Naive thymus-derived CD4-positive, alpha-beta T cell (primary cell): ENCODE data around the gene TMEM176B. TPM values are rescaled to one million over a fixed set of nuclear protein-coding genes. Genes with fewer than 3 reads are reported as not detected.

Source experiments
- ATAC-seq: fragments of 150-1000 bp; cut with Tn5 transposase; 2 replicates; pipeline ENCODE4 v1.10.0; 2021; ENCODE audit warnings: mild to moderate bottlenecking, moderate library complexity
- CTCF ChIA-PET: fragments of 350-600 bp; sonication (Branson Sonifier 250); formaldehyde crosslinking; loops from one replicate; lab custom pipeline; 2021; ENCODE audit warnings: antibody characterized with exemption; lab: Charles Lee
- POLR2A ChIA-PET: fragments of 350-600 bp; sonication (Branson Sonifier 250); formaldehyde crosslinking; loops from one replicate; lab custom pipeline; 2021; ENCODE audit warnings: antibody characterized with exemption, inconsistent platforms; lab: Charles Lee
- DNase-seq, 9 donors: peaks; one replicate each; pipeline versions ENCODE4 v3.0.0 to v3.0.0-alpha.2; 2020 to 2022; ENCODE audit warnings: mixed read lengths in 1 of 9
- H3K27ac ChIP-seq: one replicate; pipeline ENCODE4 v1.7.0; 2013; ENCODE audit warnings: mild to moderate bottlenecking, low read depth, low read length, moderate library complexity
- H3K27me3 ChIP-seq, 2 donors: one replicate each; pipeline ENCODE4 v1.7.0; 2013; ENCODE audit warnings: low read length in 2 of 2, mild to moderate bottlenecking in 2 of 2, moderate library complexity in 2 of 2; ENCODE audit not compliant: control insufficient read depth in 2 of 2, insufficient read depth in 2 of 2
- H3K36me3 ChIP-seq, 3 experiments: 1 replicate in 2 of 3; 2 replicates in 1 of 3; pipeline ENCODE4 v1.7.0; 2013; ENCODE audit warnings: low read length in 3 of 3, mild to moderate bottlenecking in 3 of 3, moderate library complexity in 1 of 3; ENCODE audit not compliant: insufficient read depth in 3 of 3, control insufficient read depth in 2 of 3
- H3K4me1 ChIP-seq, 2 donors: one replicate each; pipeline ENCODE4 v1.7.0; 2013; ENCODE audit warnings: low read length in 2 of 2, mild to moderate bottlenecking in 2 of 2, moderate library complexity in 1 of 2; ENCODE audit not compliant: control insufficient read depth in 2 of 2, insufficient read depth in 2 of 2
- H3K4me3 ChIP-seq: 2 replicates; pipeline ENCODE4 v1.7.0; 2013; ENCODE audit warnings: mild to moderate bottlenecking, low read length
- H3K9me3 ChIP-seq, 3 experiments: 1 replicate in 2 of 3; 2 replicates in 1 of 3; pipeline ENCODE4 v1.7.0; 2013; ENCODE audit warnings: low read length in 3 of 3; ENCODE audit not compliant: control insufficient read depth in 2 of 3
- H3K27ac Mint-ChIP-seq, 9 donors: one replicate each; pipeline ENCODE4 v1.8.0; 2020 to 2022; ENCODE audit warnings: mixed read lengths in 9 of 9, mild to moderate bottlenecking in 8 of 9, moderate library complexity in 5 of 9, inconsistent platforms in 2 of 9
- H3K27me3 Mint-ChIP-seq, 5 donors: one replicate each; pipeline ENCODE4 v1.8.0; 2021 to 2022; ENCODE audit warnings: mixed read lengths in 5 of 5, mild to moderate bottlenecking in 1 of 5
- H3K36me3 Mint-ChIP-seq, 5 donors: one replicate each; pipeline ENCODE4 v1.8.0; 2020 to 2022; ENCODE audit warnings: mixed read lengths in 5 of 5, mild to moderate bottlenecking in 3 of 5, inconsistent platforms in 1 of 5
- H3K4me1 Mint-ChIP-seq, 7 donors: one replicate each; pipeline ENCODE4 v1.8.0; 2020 to 2022; ENCODE audit warnings: mixed read lengths in 7 of 7, mild to moderate bottlenecking in 3 of 7, inconsistent platforms in 1 of 7
- H3K4me3 Mint-ChIP-seq, 10 donors: one replicate each; pipeline ENCODE4 v1.8.0; 2020 to 2022; ENCODE audit warnings: mild to moderate bottlenecking in 10 of 10, mixed read lengths in 10 of 10, moderate library complexity in 6 of 10, inconsistent platforms in 2 of 10
- H3K9me3 Mint-ChIP-seq, 11 donors: one replicate each; pipeline ENCODE4 v1.8.0; 2020 to 2022; ENCODE audit warnings: mixed read lengths in 11 of 11, mild to moderate bottlenecking in 4 of 11, inconsistent platforms in 1 of 11, moderate library complexity in 1 of 11
- intact Hi-C, 2 donors: fragments of 100-400 bp; cut with micrococcal nuclease; formaldehyde crosslinking; loops; one replicate each; pipeline ENCODE4 v1.15.1; 2023
- polyA plus RNA-seq, 2 donors: library from polyadenylated mRNA; unstranded; fragments of 300-500 nt; fragmentation: Illumina TruSeq; gene quantifications; one replicate each; pipeline ENCODE4 v1.2.3, GENCODE V29; 2021
- total RNA-seq, 6 experiments: library from RNA in 5 of 6; stranded (reverse) in 5 of 6; gene quantifications; 1 replicate in 5 of 6; 2 replicates in 1 of 6; pipeline ENCODE4 v1.2.3 and lab custom pipeline; 2021 to 2026

The TMEM176B gene
- total and polyA plus RNA-seq, 7 experiments from 2014 or later = 0.53 to 7.1 (median 2.4) TPM; not detected in 3

- peaks cover 1 to 56% (median 17%) of the 10 kb centered on the region in 5 donors for H3K27me3 Mint-ChIP-seq
- ChIA-PET CTCF (no interaction called here), POLR2A (no interaction called here)
Observed at GRCh38 chr7:150823484-150824126, 23.4 kb upstream of the TMEM176B start.

GRCh38 chr7:150823043-150823442 lies 22.9 kb upstream of the TMEM176B start:
- no peak for ATAC-seq
- Histone ChIP-seq H3K27me3 (no peaks in the 10 kb centered on the region), H3K4me3 (no peak overlapping the region), H3K4me1 (no peaks in the 10 kb centered on the region), H3K27ac (no peak overlapping the region), H3K9me3 (no peaks in the 10 kb centered on the region), H3K36me3 (no peaks in the 10 kb centered on the region)
- intact Hi-C loops = no loop called here
- ChIA-PET CTCF (no interaction called here), POLR2A (no interaction called here)
- H3K36me3 Mint-ChIP-seq = no peaks in the 10 kb centered on the region
- H3K9me3 Mint-ChIP-seq = peaks cover 0 to 13% (median 6%) of the 10 kb centered on the region in 11 donors
- DNase-seq = no peak
- H3K4me3 Mint-ChIP-seq = no peak overlapping the region
- H3K4me1 Mint-ChIP-seq = no peaks in the 10 kb centered on the region
- peaks cover 0 to 56% (median 14%) of the 10 kb centered on the region in 5 donors for H3K27me3 Mint-ChIP-seq
- H3K27ac Mint-ChIP-seq = no peak overlapping the region

More at GRCh38 chr7:150823484-150824126, 23.4 kb upstream of the TMEM176B start:
- no peaks in the 10 kb centered on the region for H3K36me3 Mint-ChIP-seq
- DNase-seq (no peak), ATAC-seq (no peak)
- Histone ChIP-seq H3K36me3 (no peaks in the 10 kb centered on the region), H3K27me3 (no peaks in the 10 kb centered on the region), H3K9me3 (no peaks in the 10 kb centered on the region), H3K4me3 (no peak overlapping the region), H3K27ac (no peak overlapping the region), H3K4me1 (no peaks in the 10 kb centered on the region)
- H3K4me1 Mint-ChIP-seq = no peaks in the 10 kb centered on the region
- intact Hi-C loops = no loop called here
- H3K4me3 Mint-ChIP-seq = no peak overlapping the region
- peaks cover 0 to 13% (median 6%) of the 10 kb centered on the region in 11 donors for H3K9me3 Mint-ChIP-seq
- no peak overlapping the region for H3K27ac Mint-ChIP-seq

- CTCF ChIA-PET = no interaction called here
- Mint-ChIP-seq H3K36me3 (peaks cover 0 to 4% (median 2%) of the 10 kb centered on the region in 5 donors), H3K27ac (no peak overlapping the region), H3K9me3 (peaks cover 2 to 28% (median 10%) of the 10 kb centered on the region in 11 donors), H3K4me3 (no peak overlapping the region), H3K27me3 (peaks cover 12 to 54% (median 24%) of the 10 kb centered on the region in 5 donors), H3K4me1 (no peaks in the 10 kb centered on the region)
- H3K27ac ChIP-seq = no peak overlapping the region
- no peaks in the 10 kb centered on the region for H3K36me3 ChIP-seq
- peaks cover 0 to 6% (median 0%) of the 10 kb centered on the region in 3 experiments for H3K9me3 ChIP-seq
- POLR2A ChIA-PET = no interaction called here
- H3K4me3 ChIP-seq = no peak overlapping the region
- intact Hi-C loops = no loop called here
- ATAC-seq = no peak
- no peaks in the 10 kb centered on the region for H3K4me1 ChIP-seq
- no peak for DNase-seq
- H3K27me3 ChIP-seq = no peaks in the 10 kb centered on the region
Observed at GRCh38 chr7:150820578-150821198, 20.5 kb upstream of the TMEM176B start.

- no peaks in the 10 kb centered on the region for H3K4me1 ChIP-seq
- no peak overlapping the region for H3K4me3 ChIP-seq
- peaks cover 0 to 4% (median 4%) of the 10 kb centered on the region in 5 donors for H3K36me3 Mint-ChIP-seq
- ATAC-seq (no peak), DNase-seq (no peak)
- peaks cover 11 to 54% (median 25%) of the 10 kb centered on the region in 5 donors for H3K27me3 Mint-ChIP-seq
- no peaks in the 10 kb centered on the region for H3K27me3 ChIP-seq
- no peaks in the 10 kb centered on the region for H3K36me3 ChIP-seq
- CTCF ChIA-PET = no interaction called here
- H3K27ac Mint-ChIP-seq = no peak overlapping the region
- no peaks in the 10 kb centered on the region for H3K4me1 Mint-ChIP-seq
- no peak overlapping the region for H3K27ac ChIP-seq
- POLR2A ChIA-PET = no interaction called here
- peaks cover 0 to 6% (median 0%) of the 10 kb centered on the region in 3 experiments for H3K9me3 ChIP-seq
- no peak overlapping the region for H3K4me3 Mint-ChIP-seq
- intact Hi-C loops = no loop called here
- peaks cover 3 to 31% (median 14%) of the 10 kb centered on the region in 11 donors for H3K9me3 Mint-ChIP-seq
Observed at GRCh38 chr7:150820148-150820547, 20.0 kb upstream of the TMEM176B start.

- peaks cover 0 to 7% (median 4%) of the 10 kb centered on the region in 5 donors for H3K36me3 Mint-ChIP-seq
- CTCF ChIA-PET = interaction anchor here (0.6 kb wide), 1 partner anchor 1124 kb away, joined by 4 read pairs; no protein-coding TSS in a partner anchor
Observed at GRCh38 chr7:150818971-150819370, 18.8 kb upstream of the TMEM176B start.

GRCh38 chr7:150814328-150815001 lies 14.3 kb upstream of the TMEM176B start:
- DNase-seq (no peak), ATAC-seq (no peak)
- Mint-ChIP-seq H3K27ac (no peak overlapping the region), H3K27me3 (peaks cover 21 to 71% (median 47%) of the 10 kb centered on the region in 5 donors), H3K9me3 (peaks cover 3 to 36% (median 10%) of the 10 kb centered on the region in 11 donors), H3K4me1 (no peaks in the 10 kb centered on the region), H3K4me3 (no peak overlapping the region), H3K36me3 (peaks cover 0 to 7% (median 7%) of the 10 kb centered on the region in 5 donors)
- POLR2A ChIA-PET = no interaction called here
- CTCF ChIA-PET = interaction anchor here (0.6 kb wide), 1 partner anchor 481 kb away, joined by 3 read pairs; no protein-coding TSS in a partner anchor
- Histone ChIP-seq H3K27ac (no peak overlapping the region), H3K9me3 (peaks cover 0 to 13% (median 0%) of the 10 kb centered on the region in 3 experiments), H3K36me3 (no peaks in the 10 kb centered on the region), H3K4me1 (no peaks in the 10 kb centered on the region), H3K4me3 (no peak overlapping the region), H3K27me3 (no peaks in the 10 kb centered on the region)
- intact Hi-C loops = no loop called here

More at GRCh38 chr7:150818971-150819370, 18.8 kb upstream of the TMEM176B start:
- H3K9me3 Mint-ChIP-seq = peaks cover 6 to 43% (median 16%) of the 10 kb centered on the region in 11 donors
- no peak overlapping the region for H3K27ac Mint-ChIP-seq
- no peaks in the 10 kb centered on the region for H3K36me3 ChIP-seq
- intact Hi-C loops = no loop called here
- H3K9me3 ChIP-seq = peaks cover 0 to 13% (median 0%) of the 10 kb centered on the region in 3 experiments
- POLR2A ChIA-PET = interaction anchor here (0.6 kb wide), 1 partner anchor 527 kb away, joined by 6 read pairs; no protein-coding TSS in a partner anchor
- no peak overlapping the region for H3K27ac ChIP-seq
- H3K4me1 Mint-ChIP-seq = no peaks in the 10 kb centered on the region
- no peak overlapping the region for H3K4me3 ChIP-seq
- H3K4me1 ChIP-seq = no peaks in the 10 kb centered on the region
- H3K27me3 ChIP-seq = no peaks in the 10 kb centered on the region
- DNase-seq (no peak), ATAC-seq (no peak)
- H3K4me3 Mint-ChIP-seq = no peak overlapping the region
- H3K27me3 Mint-ChIP-seq = peaks cover 16 to 54% (median 25%) of the 10 kb centered on the region in 5 donors
